Mucosa of descending colon (tissue), 3 donors: ENCODE measurements around the gene PAX8. TPM values are rescaled to one million over a fixed set of nuclear protein-coding genes. Genes with fewer than 3 reads are reported as not detected.

Experiments
- ATAC-seq: fragments of 200-7000 bp; cut with Tn5 transposase; one replicate; pipeline ENCODE4 v1.9.1; 2020; ENCODE audit warnings: mild to moderate bottlenecking, moderate library complexity
- DNase-seq, 3 donors: peaks; one replicate each; pipeline ENCODE4 v3.0.0-alpha.2; 2020
- H3K36me3 ChIP-seq: fragments of 200-600 bp; one replicate; pipeline ENCODE4 v1.8.0; 2021; ENCODE audit warnings: low read depth, mild to moderate bottlenecking
- H3K4me1 ChIP-seq: fragments of 200-600 bp; one replicate; pipeline ENCODE4 v1.8.0; 2021; ENCODE audit warnings: low read depth, mild to moderate bottlenecking
- H3K4me3 ChIP-seq: fragments of 200-600 bp; one replicate; pipeline ENCODE4 v1.8.0; 2021; ENCODE audit warnings: mild to moderate bottlenecking
- H3K9me3 ChIP-seq: fragments of 200-600 bp; one replicate; pipeline ENCODE4 v1.8.0; 2021; ENCODE audit warnings: mild to moderate bottlenecking
- CTCF ChIP-seq: fragments of 200-600 bp; IDR thresholded peaks from one replicate; pipeline ENCODE4 v1.8.0; 2022; ENCODE audit warnings: antibody characterized with exemption, mild to moderate bottlenecking
- intact Hi-C, 2 donors: fragments of 100-400 bp; cut with DNase I in 1 of 2; cut with micrococcal nuclease in 1 of 2; formaldehyde crosslinking; loops; one replicate each; pipeline versions ENCODE4 v1.11.0 to v1.11.1; 2022; cut with DNase I, micrococcal nuclease
- total RNA-seq, 3 donors: library from RNA; stranded (reverse); fragmentation: NEBNext Ultra II Directional in 2 of 3; extraction: Animal tissue kit (Norgen Biotek cat#: 25700) in 2 of 3; gene quantifications; one replicate each; pipeline versions ENCODE4 v1.2.1 to v1.2.4, GENCODE V29; 2021 to 2023
- donor health status: DM: no; HTN: no; CAD: no; lungs with moderate emphysema.
- donor health status: DM: no; HTN: no; CAD: no.
- donor health status: DM: no; HTN: yes; CAD: no.

Gene PAX8
- total RNA-seq, 3 donors from 2014 or later: 0.82 to 6.2 (median 4.8) TPM

- Histone ChIP-seq H3K9me3 (no peaks in the 10 kb centered on the region), H3K4me3 (no peak overlapping the region), H3K36me3 (no peaks in the 10 kb centered on the region), H3K4me1 (peaks cover 3% of the 10 kb centered on the region)
- ATAC-seq (no peak), DNase-seq (no peak)
- TF ChIP-seq CTCF: no peak
- intact Hi-C loops: no loop called here
Measured at GRCh38 chr2:113277474-113278072, 1.1 kb downstream of the PAX8 start.

- H3K4me1 ChIP-seq: no peaks in the 10 kb centered on the region
- DNase-seq: no peak
- no peaks in the 10 kb centered on the region for H3K9me3 ChIP-seq
- no peak overlapping the region for H3K4me3 ChIP-seq
- no peak for TF ChIP-seq CTCF
- no peak for ATAC-seq
- H3K36me3 ChIP-seq: no peaks in the 10 kb centered on the region
- intact Hi-C loops: no loop called here
Measured at GRCh38 chr2:113276761-113277425, 1.8 kb downstream of the PAX8 start.

- Histone ChIP-seq H3K36me3 (no peaks in the 10 kb centered on the region), H3K4me3 (no peak overlapping the region), H3K9me3 (no peaks in the 10 kb centered on the region), H3K4me1 (no peaks in the 10 kb centered on the region)
- no peak for ATAC-seq
- intact Hi-C loops: no loop called here
- no peak for TF ChIP-seq CTCF
- no peak for DNase-seq
Measured at GRCh38 chr2:113276216-113276760, 2.4 kb downstream of the PAX8 start.

GRCh38 chr2:113275556-113276215, 3.0 kb downstream of the PAX8 start:
- H3K36me3 ChIP-seq: no peaks in the 10 kb centered on the region
- intact Hi-C loops: no loop called here
- no peaks in the 10 kb centered on the region for H3K4me1 ChIP-seq
- no peak overlapping the region for H3K4me3 ChIP-seq
- no peak for ATAC-seq
- TF ChIP-seq CTCF: no peak
- no peaks in the 10 kb centered on the region for H3K9me3 ChIP-seq
- DNase-seq: no peak

GRCh38 chr2:113274432-113274831, 4.3 kb downstream of the PAX8 start:
- intact Hi-C loops: no loop called here
- H3K36me3 ChIP-seq: no peaks in the 10 kb centered on the region
- no peaks in the 10 kb centered on the region for H3K9me3 ChIP-seq
- no peak for TF ChIP-seq CTCF
- DNase-seq (no peak), ATAC-seq (no peak)
- H3K4me3 ChIP-seq: no peak overlapping the region
- H3K4me1 ChIP-seq: no peaks in the 10 kb centered on the region
